ENCODE data around the gene CDH4. TPM values are rescaled to one million over a fixed set of nuclear protein-coding genes. Genes with fewer than 3 reads are reported as not detected.

CDH4 gene
- total RNA-seq, 1 experiment from 2014 or later, result not detected

DNA sequence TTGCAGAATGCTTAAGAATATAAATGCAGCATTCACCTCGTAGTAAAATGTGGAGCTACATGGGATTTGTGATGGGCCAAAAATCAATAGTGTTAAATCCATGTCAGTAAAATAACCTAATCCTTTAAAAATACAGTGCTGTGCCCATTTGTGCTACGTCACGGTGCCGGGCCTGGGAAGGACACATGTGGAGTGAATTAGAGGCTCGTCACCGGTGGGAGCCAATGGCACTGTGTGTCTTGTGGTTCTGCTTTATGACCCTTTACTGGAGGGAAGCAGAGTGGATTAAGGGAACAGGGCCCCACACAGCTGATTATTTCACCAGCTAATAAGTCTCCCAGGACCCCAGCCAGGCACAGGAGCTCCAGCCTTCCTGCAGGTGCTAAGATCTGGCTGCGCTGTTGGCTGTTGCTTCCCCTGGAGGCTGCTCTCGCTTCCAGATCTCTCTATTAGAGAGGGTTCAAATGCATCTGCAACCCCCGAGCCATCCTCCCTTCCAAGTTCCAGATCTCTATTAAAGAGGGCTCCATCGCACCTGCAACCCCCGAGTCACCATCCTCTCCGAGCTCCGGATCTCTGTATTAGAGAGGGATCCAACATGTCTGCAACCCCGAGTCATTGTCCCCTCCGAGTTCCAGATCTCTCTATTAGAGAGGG, 405.8 kb downstream of the CDH4 start:
- in situ Hi-C loops (cut with HindIII; ENCODE audit: low pct_unique_long_range_greater_than_20kb, low sequenced_read_pairs) (no loop called here), intact Hi-C loops (cut with micrococcal nuclease; ENCODE audit: unreplicated experiment) (no loop called here)
- no peaks in the 10 kb centered on the region for H3K9me3 ChIP-seq (ENCODE audit: control insufficient read depth, insufficient read depth, low read depth, low read length)
- ChIA-PET POLR2A (no interaction called here), CTCF (no interaction called here)
- no peaks in the 10 kb centered on the region for H3K4me1 ChIP-seq (ENCODE audit: control insufficient read depth, insufficient read depth, low read length)
- ATAC-seq (no peak), DNase-seq (ENCODE audit: low read depth, low spot score) (no peak)
- peaks cover 6% of the 10 kb centered on the region; the same call in 1 of the 2 replicates for H3K27me3 ChIP-seq (ENCODE audit: control insufficient read depth, insufficient read depth, low read length)
- BruUV-seq (replicated peaks), result no TSS peak
- no peak overlapping the region for H3K27ac ChIP-seq (ENCODE audit: low read length)
- TF ChIP-seq, protein P1, sequence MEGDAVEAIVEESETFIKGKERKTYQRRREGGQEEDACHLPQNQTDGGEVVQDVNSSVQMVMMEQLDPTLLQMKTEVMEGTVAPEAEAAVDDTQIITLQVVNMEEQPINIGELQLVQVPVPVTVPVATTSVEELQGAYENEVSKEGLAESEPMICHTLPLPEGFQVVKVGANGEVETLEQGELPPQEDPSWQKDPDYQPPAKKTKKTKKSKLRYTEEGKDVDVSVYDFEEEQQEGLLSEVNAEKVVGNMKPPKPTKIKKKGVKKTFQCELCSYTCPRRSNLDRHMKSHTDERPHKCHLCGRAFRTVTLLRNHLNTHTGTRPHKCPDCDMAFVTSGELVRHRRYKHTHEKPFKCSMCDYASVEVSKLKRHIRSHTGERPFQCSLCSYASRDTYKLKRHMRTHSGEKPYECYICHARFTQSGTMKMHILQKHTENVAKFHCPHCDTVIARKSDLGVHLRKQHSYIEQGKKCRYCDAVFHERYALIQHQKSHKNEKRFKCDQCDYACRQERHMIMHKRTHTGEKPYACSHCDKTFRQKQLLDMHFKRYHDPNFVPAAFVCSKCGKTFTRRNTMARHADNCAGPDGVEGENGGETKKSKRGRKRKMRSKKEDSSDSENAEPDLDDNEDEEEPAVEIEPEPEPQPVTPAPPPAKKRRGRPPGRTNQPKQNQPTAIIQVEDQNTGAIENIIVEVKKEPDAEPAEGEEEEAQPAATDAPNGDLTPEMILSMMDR (IDR thresholded peaks at IDR 0.05), result no peak
- TF ChIP-seq SIN3A (IDR thresholded peaks at IDR 0.05; ENCODE audit: borderline replicate concordance, insufficient read depth, low read depth, low read length), result no peak
- TF ChIP-seq REST (IDR thresholded peaks at IDR 0.05; ENCODE audit: insufficient read depth in 1 of 2, low read depth in 2 of 2, low read length in 1 of 2), result no peak
- no peak for TF ChIP-seq POLR2AphosphoS5 (IDR thresholded peaks at IDR 0.05; ENCODE audit: low read depth, low read length)
- no peak for TF ChIP-seq TCF7L2 (IDR thresholded peaks at IDR 0.05; ENCODE audit: low read depth, low read length)
- no peak overlapping the region for H3K4me3 ChIP-seq (ENCODE audit: low read depth in 2 of 2, low read length in 2 of 2)
- H3K36me3 ChIP-seq (ENCODE audit: control insufficient read depth, insufficient read depth, low read length), result no peaks in the 10 kb centered on the region

DNA sequence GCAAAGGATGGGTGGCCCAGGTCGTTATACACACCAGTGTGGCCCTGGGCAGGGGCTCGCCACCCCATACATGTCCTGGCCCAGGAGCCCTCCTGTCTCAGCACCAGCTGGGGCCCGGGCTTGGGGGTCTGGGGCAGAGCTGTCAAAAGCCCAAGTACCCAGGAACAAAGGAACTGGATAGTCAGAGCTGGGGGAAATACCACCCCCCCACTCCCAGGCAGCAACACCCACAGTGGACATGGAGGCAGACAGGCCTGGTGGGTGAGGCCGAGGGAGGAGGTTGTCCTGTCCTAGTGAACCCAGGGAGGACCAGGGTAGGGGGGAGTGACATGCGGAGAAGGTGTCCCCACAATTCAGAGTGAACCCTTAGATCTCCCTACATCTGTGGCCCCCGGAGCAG, 406.5 kb downstream of the CDH4 start:
- ATAC-seq (no peak), DNase-seq (ENCODE audit: low read depth, low spot score) (no peak)
- TF ChIP-seq SIN3A (IDR thresholded peaks at IDR 0.05; ENCODE audit: borderline replicate concordance, insufficient read depth, low read depth, low read length), result no peak
- no peak for TF ChIP-seq REST (IDR thresholded peaks at IDR 0.05; ENCODE audit: insufficient read depth in 1 of 2, low read depth in 2 of 2, low read length in 1 of 2)
- TF ChIP-seq TCF7L2 (IDR thresholded peaks at IDR 0.05; ENCODE audit: low read depth, low read length), result no peak
- TF ChIP-seq, protein P1 (IDR thresholded peaks at IDR 0.05), result no peak
- TF ChIP-seq POLR2AphosphoS5 (IDR thresholded peaks at IDR 0.05; ENCODE audit: low read depth, low read length), result no peak
- Histone ChIP-seq H3K4me1 (ENCODE audit: control insufficient read depth, insufficient read depth, low read length) (no peaks in the 10 kb centered on the region), H3K27ac (ENCODE audit: low read length) (no peak overlapping the region), H3K9me3 (ENCODE audit: control insufficient read depth, insufficient read depth, low read depth, low read length) (no peaks in the 10 kb centered on the region), H3K27me3 (ENCODE audit: control insufficient read depth, insufficient read depth, low read length) (peaks cover 6% of the 10 kb centered on the region; the same call in 1 of the 2 replicates), H3K36me3 (ENCODE audit: control insufficient read depth, insufficient read depth, low read length) (no peaks in the 10 kb centered on the region), H3K4me3 (ENCODE audit: low read depth in 2 of 2, low read length in 2 of 2) (no peak overlapping the region)
- no TSS peak for BruUV-seq (replicated peaks)
- POLR2A ChIA-PET, result no interaction called here
- in situ Hi-C loops (cut with HindIII; ENCODE audit: low pct_unique_long_range_greater_than_20kb, low sequenced_read_pairs) (no loop called here), intact Hi-C loops (cut with micrococcal nuclease; ENCODE audit: unreplicated experiment) (no loop called here)
- CTCF ChIA-PET, result no interaction called here
